Measurements from ENCODE around the gene SPAG4.

The SPAG4 gene

DNA sequence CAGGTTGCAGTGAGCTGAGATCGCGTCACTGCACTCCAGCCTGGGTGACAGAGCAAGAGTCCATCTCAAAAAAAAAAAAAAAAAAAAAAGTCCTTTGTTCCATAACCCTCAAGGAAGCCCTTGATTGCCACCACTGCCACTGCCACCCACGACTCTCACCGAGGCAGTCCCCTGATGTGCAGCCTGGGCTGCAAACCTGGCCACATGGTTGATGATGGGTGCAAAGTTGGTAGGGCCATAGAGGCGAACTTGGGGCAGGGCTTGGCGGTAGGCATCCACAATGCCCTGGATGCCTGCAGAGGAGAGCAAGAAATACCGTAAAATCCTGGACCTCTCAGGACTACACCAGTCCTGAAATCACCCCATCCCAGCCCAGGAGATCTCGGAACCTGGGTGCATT lies 11.5 kb downstream of the SPAG4 start:
- no peak overlapping the region for H3K27ac ChIP-seq
- TF ChIP-seq, protein P1, sequence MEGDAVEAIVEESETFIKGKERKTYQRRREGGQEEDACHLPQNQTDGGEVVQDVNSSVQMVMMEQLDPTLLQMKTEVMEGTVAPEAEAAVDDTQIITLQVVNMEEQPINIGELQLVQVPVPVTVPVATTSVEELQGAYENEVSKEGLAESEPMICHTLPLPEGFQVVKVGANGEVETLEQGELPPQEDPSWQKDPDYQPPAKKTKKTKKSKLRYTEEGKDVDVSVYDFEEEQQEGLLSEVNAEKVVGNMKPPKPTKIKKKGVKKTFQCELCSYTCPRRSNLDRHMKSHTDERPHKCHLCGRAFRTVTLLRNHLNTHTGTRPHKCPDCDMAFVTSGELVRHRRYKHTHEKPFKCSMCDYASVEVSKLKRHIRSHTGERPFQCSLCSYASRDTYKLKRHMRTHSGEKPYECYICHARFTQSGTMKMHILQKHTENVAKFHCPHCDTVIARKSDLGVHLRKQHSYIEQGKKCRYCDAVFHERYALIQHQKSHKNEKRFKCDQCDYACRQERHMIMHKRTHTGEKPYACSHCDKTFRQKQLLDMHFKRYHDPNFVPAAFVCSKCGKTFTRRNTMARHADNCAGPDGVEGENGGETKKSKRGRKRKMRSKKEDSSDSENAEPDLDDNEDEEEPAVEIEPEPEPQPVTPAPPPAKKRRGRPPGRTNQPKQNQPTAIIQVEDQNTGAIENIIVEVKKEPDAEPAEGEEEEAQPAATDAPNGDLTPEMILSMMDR (IDR thresholded peaks at IDR 0.05) = no peak
- no peak for TF ChIP-seq ZFX (IDR thresholded peaks at IDR 0.05; ENCODE audit: borderline replicate concordance)

DNA sequence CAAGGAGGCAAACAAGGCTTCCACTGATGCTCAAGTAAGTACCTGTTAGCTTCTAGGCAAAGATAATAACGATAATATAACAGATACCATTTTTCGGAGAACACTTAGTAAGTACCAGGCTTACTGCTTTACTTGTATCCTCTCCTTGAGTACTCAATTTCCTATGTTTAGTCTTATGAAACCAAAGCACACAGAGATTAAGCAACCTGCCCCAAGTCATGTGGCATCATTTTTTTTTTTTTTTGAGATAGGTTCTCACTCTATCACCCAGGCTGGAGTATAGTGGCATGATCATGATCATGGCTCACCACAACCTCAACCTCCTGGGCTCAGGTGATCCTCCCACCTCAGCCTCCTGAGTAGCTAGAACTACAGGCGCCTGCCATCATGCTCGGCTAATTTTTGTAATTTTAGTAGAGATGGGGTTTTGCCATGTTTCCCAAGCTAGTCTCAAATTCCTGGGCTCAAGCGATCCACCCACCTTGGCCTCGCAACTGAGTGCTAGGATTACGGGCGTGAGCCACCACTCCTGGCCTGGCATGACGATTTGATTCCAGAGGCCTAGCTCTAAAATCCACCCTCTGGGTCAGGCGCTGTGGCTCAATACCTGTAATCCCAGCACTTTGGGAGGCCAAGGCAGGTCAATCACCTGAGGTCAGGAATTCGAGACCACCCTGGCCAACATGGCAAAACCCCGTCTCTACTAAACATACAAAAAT lies 14.0 kb downstream of the SPAG4 start:
- TF ChIP-seq ZFX (IDR thresholded peaks at IDR 0.05; ENCODE audit: borderline replicate concordance) = no peak
- TF ChIP-seq, protein P1 (IDR thresholded peaks at IDR 0.05) = no peak
- H3K27ac ChIP-seq = no peak overlapping the region

DNA sequence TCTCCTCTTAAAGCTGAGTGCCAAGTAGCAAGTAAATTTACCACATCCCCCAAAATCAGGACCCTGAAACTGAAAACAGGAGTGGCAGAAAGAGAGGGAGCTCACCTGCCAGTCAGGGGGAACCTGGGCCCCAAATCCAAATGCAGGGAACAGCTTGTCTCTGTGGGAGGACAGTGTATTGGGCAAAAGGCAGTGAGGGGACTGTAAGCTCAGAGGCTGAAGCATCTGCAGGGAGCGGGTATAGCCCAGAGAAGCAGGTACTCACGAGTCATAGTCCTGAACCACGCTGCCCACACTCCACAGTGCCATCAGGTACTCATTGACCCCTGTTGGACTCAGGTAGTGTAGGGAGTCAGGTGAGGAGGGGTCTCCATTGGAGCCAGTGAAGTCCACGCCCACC lies 15.0 kb downstream of the SPAG4 start:
- no peak overlapping the region for H3K27ac ChIP-seq
- no peak for TF ChIP-seq ZFX (IDR thresholded peaks at IDR 0.05; ENCODE audit: borderline replicate concordance)

DNA sequence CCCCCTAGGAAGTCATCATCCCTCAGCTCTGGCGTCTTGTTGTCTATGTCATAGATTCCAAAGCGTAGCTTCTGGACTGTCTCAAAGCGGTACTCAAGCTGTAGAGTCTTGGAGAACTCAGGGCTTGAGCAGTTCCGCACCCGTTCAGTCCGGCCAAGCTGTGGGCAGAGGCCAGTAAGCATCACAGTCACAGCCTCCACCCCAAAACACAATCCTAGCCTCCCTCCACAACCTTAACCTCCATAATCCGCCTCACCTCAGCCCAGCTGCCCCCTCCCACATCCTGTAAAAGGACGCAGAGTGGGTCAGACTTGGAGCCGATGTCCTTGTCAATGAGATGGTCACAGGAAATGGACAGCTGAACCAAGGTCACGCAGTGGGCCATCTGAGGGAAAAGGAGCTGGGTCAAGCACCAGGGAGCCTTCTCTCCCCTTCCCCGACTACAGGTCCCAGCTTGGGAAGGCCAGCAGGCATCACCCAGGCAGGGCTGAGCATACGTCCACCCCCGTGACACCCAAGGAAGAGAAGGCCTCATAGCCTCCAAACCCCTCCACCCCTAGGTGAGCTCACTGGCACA lies 17.0 kb downstream of the SPAG4 start:
- H3K27ac ChIP-seq = no peak overlapping the region
- TF ChIP-seq ZFX (IDR thresholded peaks at IDR 0.05; ENCODE audit: borderline replicate concordance) = no peak
- TF ChIP-seq, protein P1 (IDR thresholded peaks at IDR 0.05) = no peak

DNA sequence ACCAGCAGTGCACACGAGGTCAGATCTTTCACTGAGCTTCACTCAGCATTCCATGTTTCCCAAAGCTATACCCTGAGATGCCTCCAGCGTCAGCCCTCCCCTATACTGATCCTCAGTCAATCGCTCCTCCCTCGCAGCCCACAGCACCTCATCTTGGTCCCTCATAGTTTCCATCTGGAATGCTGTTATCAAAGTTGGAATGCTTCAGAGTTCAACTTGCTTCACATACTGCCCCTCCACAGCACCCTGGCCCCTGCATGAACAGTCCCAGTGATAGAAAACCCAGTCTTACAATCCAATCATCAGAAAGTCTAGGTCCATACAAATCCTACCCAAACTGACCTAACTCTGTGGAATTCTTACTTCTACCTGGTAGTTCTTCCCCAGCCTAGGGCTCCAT lies 20.0 kb downstream of the SPAG4 start:
- no peak for TF ChIP-seq ZFX (IDR thresholded peaks at IDR 0.05; ENCODE audit: borderline replicate concordance)
- TF ChIP-seq, protein P1 (IDR thresholded peaks at IDR 0.05) = no peak
- H3K27ac ChIP-seq = no peak overlapping the region

DNA sequence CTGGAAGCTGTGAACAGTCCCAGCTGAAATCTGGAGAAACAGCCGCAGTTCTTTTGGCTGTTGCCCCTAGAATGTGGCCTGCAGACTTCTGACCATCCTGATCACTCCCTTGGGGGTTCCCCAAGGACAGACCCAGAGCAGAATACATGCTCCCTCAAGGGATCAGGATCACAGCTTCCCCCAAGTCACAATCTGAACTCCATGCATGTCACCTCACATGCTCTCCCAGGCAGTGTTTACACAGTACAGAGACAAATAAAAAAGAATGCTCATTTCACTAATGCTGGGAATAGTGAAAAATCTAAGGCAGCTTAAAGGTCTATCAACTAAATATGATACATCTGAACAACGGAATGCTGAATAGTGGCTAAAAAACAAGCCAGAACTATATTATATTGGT lies 20.5 kb downstream of the SPAG4 start:
- TF ChIP-seq, protein P1 (IDR thresholded peaks at IDR 0.05) = no peak
- TF ChIP-seq ZFX (IDR thresholded peaks at IDR 0.05; ENCODE audit: borderline replicate concordance) = no peak
- H3K27ac ChIP-seq = no peak overlapping the region

DNA sequence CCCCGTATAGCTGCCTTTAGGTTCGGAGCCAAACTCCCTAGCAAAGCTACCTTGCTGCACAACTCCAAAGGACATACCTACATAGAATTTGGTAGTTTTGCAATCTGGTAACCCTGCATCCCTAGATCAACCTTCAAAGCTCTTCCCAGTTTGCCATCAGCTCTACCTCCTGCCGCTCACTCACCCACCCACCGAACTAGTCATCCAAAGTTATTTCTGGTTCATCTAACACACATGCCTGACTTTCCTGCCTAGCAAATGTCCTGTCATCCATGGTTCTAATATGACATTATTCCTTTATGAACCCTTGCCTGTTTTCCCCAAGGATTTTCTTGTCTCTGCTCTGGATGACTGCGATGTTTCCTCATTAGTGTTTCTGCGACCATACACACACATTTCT lies 21.6 kb downstream of the SPAG4 start:
- H3K27ac ChIP-seq = no peak overlapping the region
- no peak for TF ChIP-seq ZFX (IDR thresholded peaks at IDR 0.05; ENCODE audit: borderline replicate concordance)
- TF ChIP-seq, protein P1 (IDR thresholded peaks at IDR 0.05) = no peak
